ENCODE data around the gene ANTXR2.

DNA sequence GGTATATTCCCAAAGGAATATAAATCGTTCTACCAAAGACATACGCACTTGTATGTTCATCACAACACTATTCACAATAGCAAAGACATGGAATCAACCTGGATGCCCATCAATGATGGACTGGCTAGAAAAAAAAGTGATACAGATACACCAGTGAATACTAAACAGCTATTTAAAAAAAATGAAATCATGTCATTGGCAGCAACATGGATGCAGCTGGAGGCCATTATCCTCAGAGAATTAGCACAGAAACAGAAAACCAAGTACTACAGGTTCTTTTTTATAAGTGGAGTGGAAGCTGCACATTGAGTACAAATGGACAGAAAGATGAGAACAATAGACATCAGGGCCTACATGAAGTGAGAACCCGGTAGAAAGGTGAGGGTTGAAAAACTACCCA, 81.4 kb downstream of the ANTXR2 start:
- TF ChIP-seq, protein P1, sequence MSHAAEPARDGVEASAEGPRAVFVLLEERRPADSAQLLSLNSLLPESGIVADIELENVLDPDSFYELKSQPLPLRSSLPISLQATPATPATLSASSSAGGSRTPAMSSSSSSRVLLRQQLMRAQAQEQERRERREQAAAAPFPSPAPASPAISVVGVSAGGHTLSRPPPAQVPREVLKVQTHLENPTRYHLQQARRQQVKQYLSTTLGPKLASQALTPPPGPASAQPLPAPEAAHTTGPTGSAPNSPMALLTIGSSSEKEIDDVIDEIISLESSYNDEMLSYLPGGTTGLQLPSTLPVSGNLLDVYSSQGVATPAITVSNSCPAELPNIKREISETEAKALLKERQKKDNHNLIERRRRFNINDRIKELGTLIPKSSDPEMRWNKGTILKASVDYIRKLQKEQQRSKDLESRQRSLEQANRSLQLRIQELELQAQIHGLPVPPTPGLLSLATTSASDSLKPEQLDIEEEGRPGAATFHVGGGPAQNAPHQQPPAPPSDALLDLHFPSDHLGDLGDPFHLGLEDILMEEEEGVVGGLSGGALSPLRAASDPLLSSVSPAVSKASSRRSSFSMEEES (CRISPR knock-in tag; IDR thresholded peaks at IDR 0.05), result no peak
- TF ChIP-seq ZNF547 (CRISPR knock-in tag; IDR thresholded peaks at IDR 0.05) (no peak), ZNF766 (CRISPR knock-in tag; IDR thresholded peaks at IDR 0.05; ENCODE audit: borderline replicate concordance) (no peak), POLR2A (IDR thresholded peaks at IDR 0.05; ENCODE audit: insufficient read depth in 1 of 2, low read depth in 2 of 2, low read length in 2 of 2) (no peak)

Data from HepG2 (cell line).